Keratinocyte (primary cell): ENCODE results near the gene ASCL4. TPM values are rescaled to one million over a fixed set of nuclear protein-coding genes. Genes with fewer than 3 reads are reported as not detected.

Experiments
- DNase-seq: peaks from one replicate; pipeline ENCODE4 v3.0.0-alpha.2; 2011; ENCODE audit warnings: low read depth, missing footprints, low spot score
- FAIRE-seq: peaks from 2 replicates; lab custom pipeline; 2011; peaks lifted over from hg19 to GRCh38; lab: Jason Lieb, UNC
- H2AFZ ChIP-seq: 2 replicates; pipeline ENCODE4 v1.6.0; 2012; ENCODE audit warnings: low read length, control low read depth, inconsistent platforms; ENCODE audit not compliant: control insufficient read depth
- H3K27ac ChIP-seq: 2 replicates; pipeline ENCODE4 v1.5.1; 2011; ENCODE audit warnings: low read length; ENCODE audit not compliant: control insufficient read depth, insufficient read depth
- H3K27me3 ChIP-seq: 3 replicates; pipeline ENCODE4 v1.6.0; 2011; ENCODE audit warnings: low read length; ENCODE audit not compliant: control insufficient read depth, insufficient read depth; ENCODE audit errors: extremely low read depth
- H3K36me3 ChIP-seq, 2 experiments: 2 replicates in 1 of 2; 3 replicates in 1 of 2; pipeline ENCODE4 v1.5.1; 2011; ENCODE audit warnings: low read length in 2 of 2, mild to moderate bottlenecking in 1 of 2; ENCODE audit not compliant: control insufficient read depth in 2 of 2, insufficient read depth in 2 of 2; ENCODE audit errors: extremely low read depth in 1 of 2
- H3K4me1 ChIP-seq: 3 replicates; pipeline ENCODE4 v1.5.1; 2011; ENCODE audit warnings: low read length; ENCODE audit not compliant: control insufficient read depth, insufficient read depth; ENCODE audit errors: extremely low read depth
- H3K4me2 ChIP-seq: 3 replicates; pipeline ENCODE4 v1.6.0; 2011; ENCODE audit warnings: low read depth, low read length; ENCODE audit not compliant: control insufficient read depth, insufficient read depth; ENCODE audit errors: extremely low read depth
- H3K4me3 ChIP-seq, 3 experiments: fragments of 200-600 bp in 1 of 3; sonication (generic) in 1 of 3; 2 replicates in 2 of 3; 3 replicates in 1 of 3; pipeline ENCODE4 v1.5.1; 2011 to 2016; ENCODE audit warnings: low read length in 3 of 3, mild to moderate bottlenecking in 3 of 3, control low read depth in 2 of 3, inconsistent platforms in 1 of 3, low read depth in 1 of 3, mixed read lengths in 1 of 3, mixed run types in 1 of 3, moderate library complexity in 1 of 3; ENCODE audit not compliant: control insufficient read depth in 2 of 3, insufficient read depth in 2 of 3; ENCODE audit errors: extremely low read depth in 1 of 3
- H3K79me2 ChIP-seq: 2 replicates; pipeline ENCODE4 v1.6.0; 2012; ENCODE audit warnings: low read length; ENCODE audit not compliant: control insufficient read depth, insufficient read depth
- H3K9ac ChIP-seq: 3 replicates; pipeline ENCODE4 v1.6.0; 2011; ENCODE audit warnings: low read length; ENCODE audit not compliant: control insufficient read depth, insufficient read depth; ENCODE audit errors: extremely low read depth
- H3K9me1 ChIP-seq: 3 replicates; pipeline ENCODE4 v1.6.0; 2011; ENCODE audit warnings: low read length; ENCODE audit not compliant: control insufficient read depth, insufficient read depth; ENCODE audit errors: extremely low read depth
- H3K9me3 ChIP-seq: 2 replicates; pipeline ENCODE4 v1.5.1; 2012; ENCODE audit warnings: low read depth, low read length; ENCODE audit not compliant: control insufficient read depth
- H4K20me1 ChIP-seq: 3 replicates; pipeline ENCODE4 v1.6.0; 2011; ENCODE audit warnings: low read length; ENCODE audit not compliant: control insufficient read depth, insufficient read depth; ENCODE audit errors: extremely low read depth
- EZH2 ChIP-seq: IDR thresholded peaks from one replicate; pipeline ENCODE4 v1.6.1; 2012; ENCODE audit warnings: inconsistent platforms, mild to moderate bottlenecking, low read length, moderate library complexity
- dilution Hi-C: fragments of 300-500 bp; cut with MboI; formaldehyde crosslinking; loops from one replicate; pipeline ENCODE4 v1.7.0; 2020; ENCODE audit warnings: low sequenced_read_pairs; ENCODE audit not compliant: extremely low pct_ligation_motif_present
- polyA plus RNA-seq, 5 experiments: library from polyadenylated mRNA; depleted of rRNA in 3 of 5; stranded (reverse) in 3 of 5; stranded (forward) in 1 of 5; unstranded in 1 of 5; fragments of >200 nt; gene quantifications; 1 replicate in 1 of 5; 2 replicates in 3 of 5; 3 replicates in 1 of 5; pipeline versions ENCODE4 v1.2.1 to v1.2.3, GENCODE V29; 2011 to 2012; ENCODE audit warnings: missing spikeins in 2 of 5, low read depth in 1 of 5, low replicate concordance in 1 of 5
- TF ChIP-seq, protein P1 (sequence below), 3 experiments: IDR thresholded peaks in 1 of 3; conservative IDR thresholded peaks in 1 of 3; optimal IDR thresholded peaks in 1 of 3; 2 replicates in 2 of 3; 3 replicates in 1 of 3; pipeline versions ENCODE3 to v1.5.1; 2011; ENCODE audit warnings: low read length in 3 of 3, mild to moderate bottlenecking in 3 of 3, moderate library complexity in 2 of 3, control low read depth in 1 of 3, inconsistent platforms in 1 of 3; ENCODE audit not compliant: insufficient read depth in 2 of 3; ENCODE audit errors: extremely low read depth in 1 of 3

Gene ASCL4
- polyA plus RNA-seq, 1 donor (not counting 4 experiments of a cell fraction or from before 2014, with no cell fraction given), result not detected

GRCh38 chr12:107817250-107817649 is 42.7 kb downstream of the ASCL4 start:
- Histone ChIP-seq H3K27me3 (no peaks in the 10 kb centered on the region), H3K9ac (no peak overlapping the region), H3K9me3 (peaks cover 2% of the 10 kb centered on the region), H3K36me3 (no peaks in the 10 kb centered on the region), H3K79me2 (no peaks in the 10 kb centered on the region), H3K4me3 (no peak overlapping the region), H2AFZ (no peak overlapping the region), H3K9me1 (no peaks in the 10 kb centered on the region), H3K4me1 (no peaks in the 10 kb centered on the region), H3K4me2 (no peak overlapping the region), H3K27ac (no peak overlapping the region), H4K20me1 (no peaks in the 10 kb centered on the region)
- dilution Hi-C loops, result no loop called here
- FAIRE-seq (no peak), DNase-seq (no peak)
- TF ChIP-seq EZH2, result no peak
- TF ChIP-seq, protein P1, sequence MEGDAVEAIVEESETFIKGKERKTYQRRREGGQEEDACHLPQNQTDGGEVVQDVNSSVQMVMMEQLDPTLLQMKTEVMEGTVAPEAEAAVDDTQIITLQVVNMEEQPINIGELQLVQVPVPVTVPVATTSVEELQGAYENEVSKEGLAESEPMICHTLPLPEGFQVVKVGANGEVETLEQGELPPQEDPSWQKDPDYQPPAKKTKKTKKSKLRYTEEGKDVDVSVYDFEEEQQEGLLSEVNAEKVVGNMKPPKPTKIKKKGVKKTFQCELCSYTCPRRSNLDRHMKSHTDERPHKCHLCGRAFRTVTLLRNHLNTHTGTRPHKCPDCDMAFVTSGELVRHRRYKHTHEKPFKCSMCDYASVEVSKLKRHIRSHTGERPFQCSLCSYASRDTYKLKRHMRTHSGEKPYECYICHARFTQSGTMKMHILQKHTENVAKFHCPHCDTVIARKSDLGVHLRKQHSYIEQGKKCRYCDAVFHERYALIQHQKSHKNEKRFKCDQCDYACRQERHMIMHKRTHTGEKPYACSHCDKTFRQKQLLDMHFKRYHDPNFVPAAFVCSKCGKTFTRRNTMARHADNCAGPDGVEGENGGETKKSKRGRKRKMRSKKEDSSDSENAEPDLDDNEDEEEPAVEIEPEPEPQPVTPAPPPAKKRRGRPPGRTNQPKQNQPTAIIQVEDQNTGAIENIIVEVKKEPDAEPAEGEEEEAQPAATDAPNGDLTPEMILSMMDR (optimal IDR thresholded peaks at IDR 0.05 in 1 of 3, IDR thresholded peaks at IDR 0.05 in 1 of 3, conservative IDR thresholded peaks at IDR 0.05 in 1 of 3; ENCODE audit: extremely low read depth in 1 of 3, insufficient read depth in 2 of 3, low read length in 3 of 3), result no peak

DNA sequence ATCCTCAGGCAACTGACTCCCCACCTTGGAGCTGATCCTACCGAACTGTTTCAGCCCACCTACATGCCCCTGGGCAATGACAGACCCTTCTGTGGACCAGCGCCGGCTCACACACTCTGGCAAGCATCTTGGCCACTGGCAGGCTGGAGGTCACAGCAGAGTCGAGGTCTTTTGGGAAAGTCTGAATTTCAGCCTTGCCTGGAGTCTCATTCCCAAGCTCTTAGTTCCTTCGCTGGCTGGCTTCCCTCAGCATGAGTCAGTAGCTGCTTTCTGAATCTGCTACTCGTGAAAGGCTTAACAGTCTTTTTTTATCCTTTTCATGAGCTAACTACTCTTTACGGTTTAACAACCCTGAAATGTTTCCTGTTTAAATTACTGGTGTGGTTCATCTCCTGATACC is 44.5 kb downstream of the ASCL4 start:
- no peak overlapping the region for H2AFZ ChIP-seq
- no peak for FAIRE-seq
- TF ChIP-seq, protein P1 (optimal IDR thresholded peaks at IDR 0.05 in 1 of 3, IDR thresholded peaks at IDR 0.05 in 1 of 3, conservative IDR thresholded peaks at IDR 0.05 in 1 of 3; ENCODE audit: extremely low read depth in 1 of 3, insufficient read depth in 2 of 3, low read length in 3 of 3), result no peak
- TF ChIP-seq EZH2, result no peak
- H3K4me3 ChIP-seq, result no peak overlapping the region
- no peak for DNase-seq
- no peaks in the 10 kb centered on the region for H3K9me1 ChIP-seq
- H4K20me1 ChIP-seq, result no peaks in the 10 kb centered on the region
- H3K4me1 ChIP-seq, result no peaks in the 10 kb centered on the region
- peaks cover 2% of the 10 kb centered on the region for H3K9me3 ChIP-seq
- H3K27ac ChIP-seq, result no peak overlapping the region
- H3K79me2 ChIP-seq, result no peaks in the 10 kb centered on the region
- no peak overlapping the region for H3K9ac ChIP-seq
- dilution Hi-C loops, result no loop called here
- H3K27me3 ChIP-seq, result no peaks in the 10 kb centered on the region
- no peaks in the 10 kb centered on the region for H3K36me3 ChIP-seq
- no peak overlapping the region for H3K4me2 ChIP-seq
